PC-3 (cell line): Measurements from ENCODE around the gene DTNBP1. TPM values are rescaled to one million over a fixed set of nuclear protein-coding genes. Genes with fewer than 3 reads are reported as not detected.

Experiments
- ATAC-seq: fragments of 200-7000 bp; cut with Tn5 transposase; 2 replicates; pipeline ENCODE4 v1.9.1; 2020; ENCODE audit warnings: mild to moderate bottlenecking, moderate library complexity
- BruUV-seq: library from RNA; stranded (reverse); fragments of 400-500 nt; replicated peaks from 2 replicates; lab custom pipeline; 2021; lab: Mats Ljungman, UMichigan
- CTCF ChIA-PET: fragments of 300-600 bp; sonication (Branson Sonifier 250); formaldehyde crosslinking; loops from one replicate; lab custom pipeline; 2022; ENCODE audit warnings: antibody characterized with exemption; lab: Charles Lee
- POLR2A ChIA-PET: fragments of 300-600 bp; sonication (Branson Sonifier 250); formaldehyde crosslinking; loops from one replicate; lab custom pipeline; 2022; ENCODE audit warnings: antibody characterized with exemption; ENCODE audit not compliant: unreplicated experiment; lab: Charles Lee
- DNase-seq: peaks from one replicate; pipeline ENCODE4 v3.0.0-alpha.2; 2015
- H2AFZ ChIP-seq: fragments of 300-600 bp; sonication (generic); 2 replicates; pipeline ENCODE4 v1.6.0; 2016; ENCODE audit warnings: antibody characterized with exemption, low read length
- H3F3A ChIP-seq: fragments of 300-600 bp; sonication (generic); one replicate; pipeline ENCODE4 v1.6.0; 2017; ENCODE audit warnings: antibody characterized with exemption, low read length, control low read depth, mild to moderate bottlenecking; ENCODE audit not compliant: unreplicated experiment
- H3K27ac ChIP-seq: fragments of 300-600 bp; sonication (generic); 2 replicates; pipeline ENCODE4 v1.5.1; 2016; ENCODE audit warnings: mild to moderate bottlenecking, low read length
- H3K27me3 ChIP-seq: fragments of 300-600 bp; sonication (generic); 2 replicates; pipeline ENCODE4 v1.6.1; 2016; ENCODE audit warnings: low read length, mixed read lengths
- H3K36me3 ChIP-seq: fragments of 300-600 bp; sonication (generic); 2 replicates; pipeline ENCODE4 v1.6.1; 2016; ENCODE audit warnings: low read depth, mixed run types, low read length, mixed read lengths
- H3K4me1 ChIP-seq: fragments of 300-600 bp; sonication (generic); 2 replicates; pipeline ENCODE4 v1.5.1; 2016; ENCODE audit warnings: low read length; ENCODE audit not compliant: insufficient read depth
- H3K4me2 ChIP-seq: fragments of 300-600 bp; sonication (generic); 2 replicates; pipeline ENCODE4 v1.6.0; 2016; ENCODE audit warnings: low read length
- H3K4me3 ChIP-seq: fragments of 300-600 bp; sonication (generic); 2 replicates; pipeline ENCODE4 v1.5.1; 2016; ENCODE audit warnings: mild to moderate bottlenecking, low read length, mixed read lengths
- H3K79me2 ChIP-seq: fragments of 300-600 bp; sonication (generic); 2 replicates; pipeline ENCODE4 v1.6.1; 2017; ENCODE audit warnings: low read length, mixed read lengths
- H3K9ac ChIP-seq: fragments of 300-600 bp; sonication (generic); 2 replicates; pipeline ENCODE4 v1.6.0; 2016; ENCODE audit warnings: mild to moderate bottlenecking, low read length
- H3K9me2 ChIP-seq: fragments of 300-600 bp; sonication (generic); replicated peaks from 2 replicates; pipeline ENCODE4 v1.6.1; 2016; ENCODE audit warnings: mixed run types, low read length, mixed read lengths
- H3K9me3 ChIP-seq: fragments of 300-600 bp; sonication (generic); 2 replicates; pipeline ENCODE4 v1.6.1; 2016; ENCODE audit warnings: low read length, mixed read lengths
- H4K20me1 ChIP-seq: fragments of 300-600 bp; sonication (generic); 2 replicates; pipeline ENCODE4 v1.6.1; 2016; ENCODE audit warnings: low read length, mixed read lengths
- CTCF ChIP-seq: fragments of 300-600 bp; sonication (generic); conservative IDR thresholded peaks from 2 replicates; pipeline ENCODE4 v1.5.1; 2017; ENCODE audit warnings: antibody characterized with exemption, low read depth, mild to moderate bottlenecking, low read length
- EZH2 ChIP-seq: fragments of 300-600 bp; sonication (generic); IDR thresholded peaks from one replicate; pipeline ENCODE4 v1.6.1; 2017; ENCODE audit warnings: antibody characterized with exemption, mild to moderate bottlenecking, low read length; ENCODE audit not compliant: unreplicated experiment
- EZH2phosphoT487 ChIP-seq: fragments of 300-600 bp; sonication (generic); IDR thresholded peaks from 2 replicates; pipeline ENCODE4 v1.6.1; 2018; ENCODE audit warnings: mild to moderate bottlenecking, antibody characterized with exemption, low read length, borderline replicate concordance
- intact Hi-C: fragments of 100-400 bp; cut with micrococcal nuclease; formaldehyde crosslinking; loops from 2 replicates; pipeline ENCODE4 v1.9.0; 2023
- total RNA-seq: library from RNA; depleted of rRNA; stranded (reverse); fragments of >200 nt; gene quantifications from 2 replicates; pipeline ENCODE4 v1.2.3, GENCODE V29; 2014

Gene DTNBP1
- total RNA-seq, 1 experiment from 2014 or later = 7.9 TPM

DNA sequence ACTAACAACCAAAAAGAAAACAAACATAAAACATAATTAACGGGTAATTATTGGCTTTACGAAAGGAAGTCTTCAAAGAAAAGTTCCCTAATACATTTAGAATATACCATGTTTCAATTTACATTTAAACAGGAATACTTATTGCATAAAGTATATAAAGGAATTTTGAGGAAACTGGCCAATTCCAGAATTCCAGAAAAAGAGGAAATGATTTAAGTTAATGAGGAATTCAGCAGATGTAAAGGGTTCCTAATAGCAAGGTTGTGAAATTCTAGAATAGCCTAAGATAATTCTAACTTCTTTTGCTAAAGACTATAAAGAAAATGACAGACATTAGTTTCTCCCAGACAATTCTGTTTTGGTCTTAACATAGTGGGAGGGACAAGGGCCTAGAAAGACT, 35.0 kb downstream of the DTNBP1 start:
- intact Hi-C loops = loop anchor here (5.0 to 10.0 kb wide), 2 partner anchors 186 to 383 kb away; partner anchors contain the start of gene JARID2
- no peaks in the 10 kb centered on the region for H4K20me1 ChIP-seq
- ChIA-PET CTCF (no interaction called here), POLR2A (no interaction called here)
- no peaks in the 10 kb centered on the region for H3K27me3 ChIP-seq
- H3K9me3 ChIP-seq = no peaks in the 10 kb centered on the region
- H3K9ac ChIP-seq = no peak overlapping the region
- no peaks in the 10 kb centered on the region for H3K79me2 ChIP-seq
- H3K9me2 ChIP-seq = no peaks in the 10 kb centered on the region
- DNase-seq = no peak
- H3K4me1 ChIP-seq = peaks cover 9% of the 10 kb centered on the region
- H3K36me3 ChIP-seq = no peaks in the 10 kb centered on the region
- no peak overlapping the region for H2AFZ ChIP-seq
- H3K4me2 ChIP-seq = no peak overlapping the region
- H3F3A ChIP-seq = no peaks in the 10 kb centered on the region
- no peak for ATAC-seq
- no peak overlapping the region for H3K4me3 ChIP-seq
- BruUV-seq = no TSS peak
- no peak overlapping the region for H3K27ac ChIP-seq
- TF ChIP-seq EZH2phosphoT487 (no peak), EZH2 (no peak), CTCF (no peak)

GRCh38 chr6:15626878-15627674, 35.8 kb downstream of the DTNBP1 start:
- no peaks in the 10 kb centered on the region for H3K9me2 ChIP-seq
- ChIA-PET POLR2A (interaction anchor here (0.8 kb wide), 1 partner anchor 22 kb away, joined by 3 read pairs; no protein-coding TSS in a partner anchor), CTCF (interaction anchor here (0.7 kb wide), 1 partner anchor 64 kb away, joined by 3 read pairs; no protein-coding TSS in a partner anchor)
- H3F3A ChIP-seq = no peaks in the 10 kb centered on the region
- peak; percentile 87 for ATAC-seq
- no peaks in the 10 kb centered on the region for H3K36me3 ChIP-seq
- TF ChIP-seq CTCF (no peak), EZH2phosphoT487 (no peak), EZH2 (no peak)
- peak; percentile 9 for DNase-seq
- H3K4me3 ChIP-seq = no peak overlapping the region
- no peak overlapping the region for H2AFZ ChIP-seq
- no peaks in the 10 kb centered on the region for H3K79me2 ChIP-seq
- intact Hi-C loops = loop anchor here (5.0 to 10.0 kb wide), 2 partner anchors 185 to 382 kb away; partner anchors contain the start of gene JARID2
- H3K4me2 ChIP-seq = 0 out of 2 replicates have a peak overlapping the region, but pooled peaks have one; percentile 17
- no peaks in the 10 kb centered on the region for H4K20me1 ChIP-seq
- no peaks in the 10 kb centered on the region for H3K27me3 ChIP-seq
- H3K9ac ChIP-seq = no peak overlapping the region
- BruUV-seq = no TSS peak
- no peaks in the 10 kb centered on the region for H3K9me3 ChIP-seq
- no peak overlapping the region for H3K27ac ChIP-seq
- peaks cover 9% of the 10 kb centered on the region for H3K4me1 ChIP-seq

GRCh38 chr6:15626160-15626559, 36.7 kb downstream of the DTNBP1 start:
- intact Hi-C loops = loop anchor here (5.0 to 10.0 kb wide), 2 partner anchors 184 to 381 kb away; partner anchors contain the start of gene JARID2
- Histone ChIP-seq H3K9me3 (no peaks in the 10 kb centered on the region), H2AFZ (no peak overlapping the region), H3K4me1 (peaks cover 9% of the 10 kb centered on the region), H3K27me3 (no peaks in the 10 kb centered on the region), H3K79me2 (no peaks in the 10 kb centered on the region), H4K20me1 (no peaks in the 10 kb centered on the region), H3K4me3 (no peak overlapping the region), H3F3A (no peaks in the 10 kb centered on the region), H3K36me3 (no peaks in the 10 kb centered on the region), H3K27ac (no peak overlapping the region), H3K9me2 (no peaks in the 10 kb centered on the region), H3K4me2 (no peak overlapping the region), H3K9ac (no peak overlapping the region)
- ATAC-seq = no peak
- POLR2A ChIA-PET = no interaction called here
- no peak for TF ChIP-seq EZH2
- CTCF ChIA-PET = no interaction called here
- DNase-seq = no peak
- BruUV-seq = no TSS peak
